Stimulated activated naive CD8-positive, alpha-beta T cell treated with anti-CD3 and anti-CD28 coated beads, Interleukin-15, Interleukin-2, amounts not matched to agents 100 U/mL and 50 U/mL, for 24 hours (primary cell): ENCODE results near the gene NUDT19.
"Not testable (repeated sequence)": the region's sequence is repeated elsewhere in the genome, so short reads cannot be mapped to it uniquely, and the experiment has no call there.

ENCODE experiments used
- ATAC-seq: fragments of 150-1000 bp; cut with Tn5 transposase; one replicate; pipeline ENCODE4 v1.10.0; 2021
- DNase-seq: peaks from one replicate; pipeline ENCODE4 v3.0.0; 2021

NUDT19 gene

GRCh38 chr19:32675720-32676185 is 15.9 kb upstream of the NUDT19 start, which contains the start of gene RGS9BP:
Gene RGS9BP (plus strand): TSS chr19:32675848. CDS start chr19:32676264, 416 bp downstream.
- peak; percentile 30 for ATAC-seq
- DNase-seq, result peak; percentile 67

- DNase-seq (peak; percentile 20), ATAC-seq (no peak)
Measured at GRCh38 chr19:32676186-32676894, 15.3 kb upstream of the NUDT19 start.

- DNase-seq (no peak), ATAC-seq (no peak)
Measured at GRCh38 chr19:32676895-32677359, 14.7 kb upstream of the NUDT19 start.

DNA sequence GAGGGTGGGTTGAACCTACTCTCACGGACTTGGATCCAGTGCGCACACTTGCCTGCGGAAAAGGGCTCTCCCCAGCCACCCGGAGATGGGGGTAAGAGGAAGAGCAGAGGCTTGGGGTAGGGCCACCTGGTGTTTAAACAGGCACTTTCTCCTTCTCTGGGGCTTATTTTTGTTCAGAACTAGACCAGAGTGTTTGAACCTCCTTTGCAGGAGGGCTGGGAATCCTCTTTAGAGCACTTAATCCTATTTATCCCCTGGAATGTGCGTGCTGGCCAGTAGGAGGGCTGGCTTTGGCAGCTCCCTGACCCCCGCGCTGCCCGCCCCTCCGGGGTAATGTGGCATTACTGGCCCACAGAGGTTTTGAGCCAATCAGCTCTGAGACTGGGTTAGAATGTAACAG is 14.0 kb upstream of the NUDT19 start:
- DNase-seq, result no peak
- no peak for ATAC-seq

DNA sequence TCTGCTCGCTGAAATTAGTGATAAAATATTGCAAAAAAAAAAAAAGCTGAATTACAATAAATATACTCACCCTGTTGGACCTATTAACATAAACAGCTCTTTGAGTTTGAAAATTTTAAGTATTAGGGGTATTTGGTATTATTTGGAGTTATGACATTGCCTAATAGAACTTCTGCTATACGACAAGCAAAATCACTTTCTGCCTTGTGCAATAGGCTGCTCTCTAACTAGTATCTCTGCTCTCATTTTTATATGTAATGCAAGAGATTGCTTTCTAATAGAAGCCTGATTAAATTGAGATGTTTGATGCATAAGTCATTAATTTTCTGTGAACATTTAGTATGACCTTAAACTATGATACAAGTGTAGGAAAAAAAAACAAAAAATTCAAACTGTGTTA is 10.6 kb upstream of the NUDT19 start:
- no peak for ATAC-seq
- no peak for DNase-seq

- no peak for ATAC-seq
- DNase-seq, result no peak
Measured at GRCh38 chr19:32682317-32682716, 9.3 kb upstream of the NUDT19 start.

DNA sequence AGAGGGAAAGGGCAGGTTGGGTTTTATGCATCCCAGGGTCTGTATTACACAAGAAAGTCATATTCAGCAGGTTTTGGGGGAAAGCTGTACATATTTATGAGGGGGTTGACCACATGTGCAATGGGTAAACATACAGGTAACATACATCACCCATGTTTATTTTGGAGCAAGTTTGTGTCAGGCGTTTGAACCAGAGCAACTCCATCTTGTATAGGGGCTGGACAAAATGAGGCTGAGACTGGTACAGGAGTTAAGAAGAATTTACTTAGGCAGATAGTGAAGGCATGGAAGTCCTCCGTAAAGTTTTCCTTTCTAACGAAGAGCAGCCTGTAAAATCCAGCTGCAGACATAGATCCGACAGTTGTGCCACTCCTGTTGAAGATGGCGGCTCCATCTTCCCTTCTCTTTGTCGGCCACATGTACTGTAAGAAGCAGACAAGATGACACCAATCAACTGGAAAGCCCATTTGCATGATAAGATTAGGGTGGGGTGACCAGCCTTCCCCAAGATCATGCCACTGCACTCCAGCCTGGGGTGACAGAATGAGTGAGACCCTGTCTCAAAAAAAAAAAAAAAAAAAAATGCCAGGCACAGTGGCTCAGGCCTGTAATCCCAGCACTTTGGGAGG is 4.7 kb upstream of the NUDT19 start:
- DNase-seq (no peak), ATAC-seq (no peak)

DNA sequence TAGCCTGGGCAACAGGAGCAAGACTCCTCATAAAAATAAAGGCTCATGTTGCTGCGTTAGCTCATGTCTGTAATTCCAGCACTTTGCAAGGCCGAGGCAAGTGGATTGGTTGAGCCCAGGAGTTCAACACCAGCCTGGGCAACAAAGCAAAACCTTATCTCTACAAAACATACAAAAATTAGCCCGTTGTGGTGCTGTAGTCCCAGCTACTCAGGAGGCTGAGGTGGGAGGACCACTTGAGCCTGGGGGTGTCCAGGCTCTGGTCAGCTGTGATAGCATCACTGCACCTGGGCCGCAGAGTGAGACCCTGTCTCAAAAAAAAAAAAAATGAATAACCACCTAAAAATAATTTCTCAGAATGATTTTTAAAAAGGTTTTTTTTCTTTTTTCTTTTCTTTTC is 3.9 kb upstream of the NUDT19 start:
- no peak for DNase-seq
- no peak for ATAC-seq

GRCh38 chr19:32688311-32688710 is 3.3 kb upstream of the NUDT19 start:
- DNase-seq, result no peak
- ATAC-seq, result no peak

- ATAC-seq, result peak; percentile 47
- DNase-seq, result peak; percentile 63
Measured at GRCh38 chr19:32691952-32692726, 518 bp downstream of the NUDT19 start.

DNA sequence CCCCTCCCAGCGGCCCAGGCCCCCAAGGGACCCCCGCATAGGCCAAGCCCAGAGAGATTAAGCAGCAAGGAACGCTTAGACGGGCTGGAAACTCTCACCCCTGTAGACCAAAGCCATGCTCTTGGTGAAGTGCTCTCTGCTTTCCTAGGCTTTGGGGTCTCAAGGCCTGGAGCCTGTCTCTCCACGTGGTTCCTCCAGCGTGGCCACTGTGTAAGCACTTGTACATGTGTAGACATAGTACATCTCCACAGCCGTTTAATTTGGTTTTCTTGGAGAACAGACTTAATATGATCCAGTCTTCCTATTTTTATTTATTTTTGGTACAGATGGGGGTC is 1.1 kb downstream of the NUDT19 start:
- DNase-seq (no peak), ATAC-seq (no peak)

GRCh38 chr19:32693151-32694108 is 1.8 kb downstream of the NUDT19 start:
- ATAC-seq (peak; percentile 29), DNase-seq (peak; percentile 59)

DNA sequence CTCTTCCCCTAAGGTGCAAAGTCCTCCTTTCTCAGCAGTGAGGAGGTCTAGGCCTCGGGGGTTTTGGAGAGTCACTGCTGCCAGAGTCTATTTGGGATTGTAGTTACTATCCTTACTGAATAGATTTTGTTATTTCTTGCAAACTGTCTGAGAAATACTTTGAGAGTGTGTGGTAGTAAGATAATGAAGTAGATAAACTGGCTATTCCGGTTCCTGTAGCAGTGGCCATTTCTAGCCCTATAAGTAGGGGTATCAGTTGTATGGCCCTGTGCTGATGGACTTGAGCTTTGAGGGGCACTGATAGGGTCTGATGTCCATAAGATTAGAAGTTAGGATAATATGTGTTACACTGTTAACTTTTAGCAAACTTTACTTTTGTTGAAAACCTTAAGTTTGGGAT is 2.7 kb downstream of the NUDT19 start:
- not testable (repeated sequence) for ATAC-seq, DNase-seq

DNA sequence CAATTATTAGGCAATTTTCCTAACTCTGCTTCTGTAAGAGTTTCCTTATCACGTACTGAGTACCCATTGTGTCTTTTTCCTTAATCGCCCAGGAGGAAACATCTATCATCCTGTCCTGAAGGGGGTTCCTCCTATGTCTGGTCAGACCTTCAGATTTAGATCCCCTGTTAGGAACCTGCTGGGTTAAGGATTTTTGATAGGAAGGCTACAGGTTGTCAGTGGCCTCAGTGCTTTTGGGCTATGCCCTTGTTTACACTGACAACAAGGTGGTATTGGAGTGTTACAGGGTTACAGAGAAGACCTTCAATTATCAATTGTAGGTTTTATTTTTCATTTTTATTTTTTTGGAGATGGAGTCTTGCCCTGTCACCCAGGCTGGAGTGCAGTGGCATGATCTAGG is 3.2 kb downstream of the NUDT19 start:
- DNase-seq, ATAC-seq: not testable (repeated sequence)

DNA sequence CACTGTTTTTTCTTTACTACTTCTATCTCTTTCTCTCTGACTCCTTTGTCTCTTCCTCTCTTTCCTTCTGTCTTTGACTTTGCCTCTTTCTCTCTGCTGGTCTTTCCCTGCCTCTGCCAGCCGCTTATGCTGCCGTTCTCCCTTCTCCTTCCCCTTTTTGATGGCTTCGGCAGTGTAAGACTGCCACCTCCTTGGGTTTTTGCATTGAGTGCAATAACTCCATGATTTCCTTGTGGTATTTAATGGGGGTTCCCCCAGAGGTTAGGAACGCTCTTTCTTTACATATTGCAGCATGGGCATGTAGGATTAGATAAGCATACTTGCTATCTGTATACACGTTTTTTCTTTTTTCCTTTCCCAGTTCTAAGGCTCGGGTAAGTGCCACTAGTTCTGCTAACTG is 3.9 kb downstream of the NUDT19 start:
- not testable (repeated sequence) for ATAC-seq, DNase-seq

DNA sequence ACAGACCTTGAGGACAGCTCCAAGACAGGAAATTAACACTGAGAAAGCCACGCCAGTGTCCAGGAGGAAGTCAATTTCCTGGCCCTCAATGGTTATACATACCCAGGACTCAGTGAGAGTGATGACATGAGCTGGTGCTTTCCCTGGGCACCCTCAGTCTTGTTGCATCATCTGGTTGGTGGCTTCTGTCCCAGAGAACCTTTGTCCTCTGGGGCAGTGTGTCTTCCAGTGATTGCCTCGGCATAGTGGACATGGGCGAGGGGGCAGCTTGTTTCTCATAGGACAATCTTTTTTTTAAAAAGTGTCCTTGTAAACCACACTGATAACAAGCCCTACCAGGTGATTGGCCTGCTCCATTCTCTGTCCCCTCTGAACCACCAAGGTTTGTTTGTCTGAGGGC is 5.2 kb downstream of the NUDT19 start:
- DNase-seq, ATAC-seq: not testable (repeated sequence)

DNA sequence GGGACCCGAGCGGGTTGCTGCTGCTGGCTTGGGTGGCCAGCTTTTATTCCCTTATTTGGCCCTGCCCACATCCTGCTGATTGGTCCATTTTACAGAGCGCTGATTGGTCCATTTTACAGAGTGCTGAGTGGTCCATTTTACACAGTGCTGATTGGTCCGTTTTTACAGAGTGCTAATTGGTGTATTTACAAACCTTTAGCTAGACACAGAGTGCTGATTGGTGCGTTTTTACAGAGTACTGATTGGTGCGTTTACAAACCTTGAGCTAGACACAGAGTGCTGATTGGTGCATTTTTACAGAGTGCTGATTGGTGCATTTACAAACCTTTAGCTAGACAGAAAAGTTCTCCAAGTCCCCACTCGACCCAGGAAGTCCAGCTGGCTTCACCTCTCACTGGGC is 8.5 kb downstream of the NUDT19 start:
- not testable (repeated sequence) for DNase-seq, ATAC-seq

GRCh38 chr19:32702010-32702409 is 10.4 kb downstream of the NUDT19 start:
- no peak for DNase-seq
- ATAC-seq, result no peak

DNA sequence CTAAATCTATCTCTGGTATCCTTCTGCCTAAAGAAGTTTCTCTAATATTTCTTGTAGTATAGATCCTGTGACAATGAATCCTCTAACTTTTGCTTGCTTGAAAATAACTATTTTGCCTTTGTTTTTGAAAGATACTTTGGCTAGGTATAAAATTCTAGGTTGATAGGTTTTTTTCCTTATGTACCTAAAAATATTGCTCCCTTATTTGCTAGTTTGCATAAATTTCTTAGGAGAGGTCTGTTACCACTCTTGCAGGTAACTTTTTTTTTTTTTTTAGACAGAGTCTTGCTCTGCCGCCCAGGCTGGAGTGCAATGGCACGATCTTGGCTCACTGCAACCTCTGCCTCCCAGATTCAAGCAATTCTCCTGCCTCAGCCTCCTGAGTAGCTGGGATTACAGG is 12.4 kb downstream of the NUDT19 start:
- not testable (repeated sequence) for ATAC-seq, DNase-seq

DNA sequence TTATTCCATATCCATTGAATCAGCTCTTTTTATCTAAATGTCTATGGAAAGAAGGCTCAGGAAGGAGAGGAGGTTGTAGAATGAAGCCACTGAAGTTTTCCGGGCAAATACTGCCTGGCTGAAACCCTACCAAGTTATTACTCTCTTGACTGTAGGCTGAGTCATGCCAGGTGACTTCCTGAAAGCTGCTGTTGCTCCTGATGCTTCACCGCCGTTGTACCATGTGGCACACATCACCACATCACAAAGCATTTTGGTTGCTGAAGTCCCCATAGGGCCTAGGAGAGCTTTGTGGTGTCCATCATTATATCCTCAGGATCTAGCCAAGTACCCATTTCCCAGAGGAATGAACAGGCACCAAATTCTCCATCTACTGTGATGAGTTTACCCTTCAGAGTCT is 16.8 kb downstream of the NUDT19 start:
- DNase-seq (peak; percentile 19), ATAC-seq (peak; percentile 82)

GRCh38 chr19:32709032-32709431 is 17.4 kb downstream of the NUDT19 start:
- no peak for DNase-seq
- no peak for ATAC-seq

- DNase-seq (no peak), ATAC-seq (no peak)
Measured at GRCh38 chr19:32711747-32712146, 20.1 kb downstream of the NUDT19 start.
